Common myeloid progenitor, CD34-positive (primary cell): Measurements from ENCODE around the gene SMARCAL1.

Experiments used
- CTCF ChIA-PET: fragments of 350-600 bp; sonication (Branson Sonifier 250); formaldehyde crosslinking; loops from one replicate; lab custom pipeline; 2021; ENCODE audit warnings: antibody characterized with exemption; lab: Charles Lee
- POLR2A ChIA-PET: fragments of 350-600 bp; sonication (Branson Sonifier 250); formaldehyde crosslinking; loops from one replicate; lab custom pipeline; 2021; ENCODE audit warnings: antibody characterized with exemption; lab: Charles Lee
- DNase-seq, 3 donors: peaks; one replicate each; pipeline versions ENCODE4 v3.0.0 to v3.0.0-alpha.2; 2013
- H3K27ac ChIP-seq, 2 experiments: 1 replicate in 1 of 2; 2 replicates in 1 of 2; pipeline ENCODE4 v1.7.0; 2013; ENCODE audit warnings: inconsistent platforms in 2 of 2, low read length in 2 of 2, mild to moderate bottlenecking in 2 of 2, low read depth in 1 of 2, moderate library complexity in 1 of 2; ENCODE audit not compliant: severe bottlenecking in 2 of 2, insufficient read depth in 1 of 2, poor library complexity in 1 of 2
- H3K27me3 ChIP-seq, 5 experiments: replicated peaks in 2 of 5; 1 replicate in 3 of 5; 2 replicates in 2 of 5; pipeline versions ENCODE4 v1.6.1 to v1.7.0; 2013; ENCODE audit warnings: low read length in 4 of 5, mild to moderate bottlenecking in 2 of 5, moderate library complexity in 2 of 5, inconsistent platforms in 1 of 5; ENCODE audit not compliant: insufficient read depth in 5 of 5, control insufficient read depth in 4 of 5
- H3K36me3 ChIP-seq, 4 experiments: 1 replicate in 2 of 4; 2 replicates in 2 of 4; pipeline versions ENCODE4 v1.6.1 to v1.7.0; 2013; ENCODE audit warnings: low read length in 3 of 4, control low read depth in 1 of 4, mild to moderate bottlenecking in 1 of 4; ENCODE audit not compliant: control insufficient read depth in 4 of 4, insufficient read depth in 4 of 4
- H3K4me1 ChIP-seq, 4 experiments: 1 replicate in 3 of 4; 2 replicates in 1 of 4; pipeline versions ENCODE4 v1.6.1 to v1.7.1; 2013; ENCODE audit warnings: low read length in 3 of 4, mild to moderate bottlenecking in 3 of 4, control low read depth in 1 of 4, inconsistent platforms in 1 of 4, moderate library complexity in 1 of 4; ENCODE audit not compliant: control insufficient read depth in 4 of 4, insufficient read depth in 4 of 4; ENCODE audit errors: control extremely low read depth in 1 of 4
- H3K4me3 ChIP-seq, 7 experiments: 1 replicate in 4 of 7; 2 replicates in 3 of 7; pipeline versions ENCODE4 v1.5.1 to v1.7.0; 2013; ENCODE audit warnings: mild to moderate bottlenecking in 7 of 7, low read length in 6 of 7, moderate library complexity in 6 of 7, inconsistent platforms in 2 of 7, low read depth in 2 of 7, control low read depth in 1 of 7; ENCODE audit not compliant: insufficient read depth in 4 of 7, control insufficient read depth in 1 of 7; ENCODE audit errors: extremely low read depth in 1 of 7
- H3K9me3 ChIP-seq, 5 experiments: 1 replicate in 4 of 5; 2 replicates in 1 of 5; pipeline versions ENCODE4 v1.6.1 to v1.7.1; 2013; ENCODE audit warnings: low read length in 4 of 5, mild to moderate bottlenecking in 2 of 5, inconsistent platforms in 1 of 5, low read depth in 1 of 5, moderate library complexity in 1 of 5; ENCODE audit not compliant: control insufficient read depth in 4 of 5, insufficient read depth in 2 of 5; ENCODE audit errors: control extremely low read depth in 1 of 5
- WGBS: methylation state at CpG from one replicate; pipeline ENCODE4 v1.1.5; 2013; ENCODE audit not compliant: insufficient coverage; 5-methylcytosine and 5-hydroxymethylcytosine counted together

Gene SMARCAL1

GRCh38 chr2:216416571-216417307, 4.5 kb downstream of the SMARCAL1 start:
- Histone ChIP-seq H3K27me3 (no peaks in the 10 kb centered on the region), H3K27ac (peak overlapping the region in 1 of 2 experiments; percentile 1), H3K36me3 (peaks cover 10 to 59% (median 38%) of the 10 kb centered on the region in 4 experiments), H3K4me1 (peaks cover 0 to 22% (median 18%) of the 10 kb centered on the region in 4 experiments), H3K9me3 (no peaks in the 10 kb centered on the region), H3K4me3 (no peak overlapping the region)
- CTCF ChIA-PET, result interaction anchor here (0.9 to 3.8 kb wide), 3 partner anchors 10 to 100 kb away, joined by 3 to 30 read pairs (median 5); no protein-coding TSS in a partner anchor
- 89% methylated on average over 4 of the region's 6 CpGs for WGBS
- peak in 1 of 3 donors; percentile 8 for DNase-seq
- POLR2A ChIA-PET, result interaction anchor here (0.6 kb wide), 1 partner anchor 22 kb away, joined by 3 read pairs; no protein-coding TSS in a partner anchor

GRCh38 chr2:216418981-216419380, 6.7 kb downstream of the SMARCAL1 start:
- H3K27ac ChIP-seq, result no peak overlapping the region
- no peaks in the 10 kb centered on the region for H3K27me3 ChIP-seq
- ChIA-PET CTCF (interaction anchor here (0.6 to 1.1 kb wide), 4 partner anchors 13 to 379 kb away, joined by 3 read pairs; no protein-coding TSS in a partner anchor), POLR2A (no interaction called here)
- no CpG with 5 or more reads among the region's 1 CpG for WGBS
- no peak overlapping the region for H3K4me3 ChIP-seq
- peaks cover 0 to 2% (median 0%) of the 10 kb centered on the region in 5 experiments for H3K9me3 ChIP-seq
- H3K36me3 ChIP-seq, result peaks cover 29 to 82% (median 56%) of the 10 kb centered on the region in 4 experiments
- peaks cover 0 to 19% (median 12%) of the 10 kb centered on the region in 4 experiments for H3K4me1 ChIP-seq
- DNase-seq, result no peak

GRCh38 chr2:216420367-216421101, 8.2 kb downstream of the SMARCAL1 start:
- peaks cover 33 to 84% (median 63%) of the 10 kb centered on the region in 4 experiments for H3K36me3 ChIP-seq
- WGBS, result 94% methylated on average over 9 of the region's 9 CpGs

GRCh38 chr2:216423071-216423470, 10.8 kb downstream of the SMARCAL1 start:
- Histone ChIP-seq H3K27me3 (no peaks in the 10 kb centered on the region), H3K4me3 (no peak overlapping the region), H3K27ac (no peak overlapping the region), H3K36me3 (peaks cover 33 to 81% (median 62%) of the 10 kb centered on the region in 4 experiments), H3K9me3 (peaks cover 0 to 18% (median 10%) of the 10 kb centered on the region in 5 experiments), H3K4me1 (peaks cover 0 to 3% (median under 1%) of the 10 kb centered on the region in 4 experiments)
- CTCF ChIA-PET, result interaction anchor here (1.1 to 1.6 kb wide), 2 partner anchors 19 to 62 kb away, joined by 3 to 5 read pairs; no protein-coding TSS in a partner anchor
- WGBS, result 79% methylated on average over 2 of the region's 2 CpGs
- DNase-seq, result no peak
- POLR2A ChIA-PET, result no interaction called here

More at GRCh38 chr2:216420367-216421101, 8.2 kb downstream of the SMARCAL1 start:
- DNase-seq, result no peak
- no peak overlapping the region for H3K4me3 ChIP-seq
- no peaks in the 10 kb centered on the region for H3K27me3 ChIP-seq
- CTCF ChIA-PET, result no interaction called here
- H3K4me1 ChIP-seq, result peaks cover 0 to 19% (median 12%) of the 10 kb centered on the region in 4 experiments
- POLR2A ChIA-PET, result no interaction called here
- H3K9me3 ChIP-seq, result peaks cover 0 to 16% (median 7%) of the 10 kb centered on the region in 5 experiments
- no peak overlapping the region for H3K27ac ChIP-seq

- CTCF ChIA-PET, result interaction anchor here (1.1 to 1.6 kb wide), 2 partner anchors 12 to 61 kb away, joined by 3 to 5 read pairs; partner anchors contain the start of gene SMARCAL1
- DNase-seq, result no peak
- Histone ChIP-seq H3K9me3 (peaks cover 0 to 18% (median 10%) of the 10 kb centered on the region in 5 experiments), H3K36me3 (peaks cover 41 to 78% (median 63%) of the 10 kb centered on the region in 4 experiments), H3K27me3 (no peaks in the 10 kb centered on the region), H3K4me1 (peaks cover 0 to 15% (median 10%) of the 10 kb centered on the region in 4 experiments), H3K4me3 (no peak overlapping the region), H3K27ac (no peak overlapping the region)
- POLR2A ChIA-PET, result no interaction called here
- 100% methylated on average over 1 of the region's 1 CpG for WGBS
Observed at GRCh38 chr2:216424274-216424673, 12.0 kb downstream of the SMARCAL1 start.

- no peak for DNase-seq
- ChIA-PET CTCF (interaction anchor here (1.1 kb wide), 1 partner anchor 13 kb away, joined by 3 read pairs; the partner anchor contains the start of gene SMARCAL1), POLR2A (no interaction called here)
- 97% methylated on average over 12 of the region's 14 CpGs for WGBS
- Histone ChIP-seq H3K4me1 (peaks cover 0 to 23% (median 17%) of the 10 kb centered on the region in 4 experiments), H3K27me3 (no peaks in the 10 kb centered on the region), H3K27ac (no peak overlapping the region), H3K9me3 (peaks cover 0 to 18% (median 10%) of the 10 kb centered on the region in 5 experiments), H3K4me3 (no peak overlapping the region), H3K36me3 (peaks cover 43 to 76% (median 59%) of the 10 kb centered on the region in 4 experiments)
Observed at GRCh38 chr2:216425008-216425787, 12.9 kb downstream of the SMARCAL1 start.
